ENCODE measurements around the gene UNC93B1. TPM values are rescaled to one million over a fixed set of nuclear protein-coding genes. Genes with fewer than 3 reads are reported as not detected.

UNC93B1 gene
- total RNA-seq, 1 experiment from 2014 or later = 75.5 TPM

- POLR2A ChIA-PET (ENCODE audit: unreplicated experiment) = no interaction called here
- Histone ChIP-seq H3K9me2 (ENCODE audit: insufficient read depth) (no peaks in the 10 kb centered on the region), H3K4me1 (replicated peaks; ENCODE audit: insufficient read depth) (peaks cover 48% of the 10 kb centered on the region), H3K36me3 (ENCODE audit: low read depth) (no peaks in the 10 kb centered on the region), H3K4me3 (no peak overlapping the region), H3F3A (ENCODE audit: insufficient read depth, low read depth) (peaks cover 52% of the 10 kb centered on the region), H3K27me3 (ENCODE audit: insufficient read depth, low read depth) (no peaks in the 10 kb centered on the region), H4K20me1 (ENCODE audit: insufficient read depth) (no peaks in the 10 kb centered on the region), H2AFZ (no peak overlapping the region), H3K27ac (no peak overlapping the region), H3K79me2 (ENCODE audit: low read depth) (peaks cover 18% of the 10 kb centered on the region; the same call in 1 of the 2 replicates), H3K9me3 (ENCODE audit: insufficient read depth, low read depth) (no peaks in the 10 kb centered on the region), H3K4me2 (no peak overlapping the region)
- intact Hi-C loops (cut with micrococcal nuclease; ENCODE audit: unreplicated experiment) = no loop called here
- no peak for DNase-seq
- CTCF ChIA-PET = no interaction called here
- TF ChIP-seq EZH2 (IDR thresholded peaks at IDR 0.05; ENCODE audit: low read depth) = no peak
- BruUV-seq (replicated peaks) = no TSS peak
Observed at GRCh38 chr11:68007498-68008380, 3.8 kb upstream of the UNC93B1 start.

- H3K4me1 ChIP-seq (replicated peaks; ENCODE audit: insufficient read depth) = peaks cover 38% of the 10 kb centered on the region
- TF ChIP-seq EZH2 (IDR thresholded peaks at IDR 0.05; ENCODE audit: low read depth) = no peak
- no peak for TF ChIP-seq CTCF (conservative IDR thresholded peaks at IDR 0.05)
- POLR2A ChIA-PET (ENCODE audit: unreplicated experiment) = interaction anchor here (0.6 kb wide), 1 partner anchor 1925 kb away, joined by 5 read pairs; no protein-coding TSS in a partner anchor
- H3K9me2 ChIP-seq (ENCODE audit: insufficient read depth) = no peaks in the 10 kb centered on the region
- no peaks in the 10 kb centered on the region for H3K36me3 ChIP-seq (ENCODE audit: low read depth)
- no peak overlapping the region for H3K4me2 ChIP-seq
- H3K79me2 ChIP-seq (ENCODE audit: low read depth) = peaks cover 7% of the 10 kb centered on the region; the same call in 1 of the 2 replicates
- H4K20me1 ChIP-seq (ENCODE audit: insufficient read depth) = no peaks in the 10 kb centered on the region
- H3F3A ChIP-seq (ENCODE audit: insufficient read depth, low read depth) = peaks cover 53% of the 10 kb centered on the region
- H3K27ac ChIP-seq = no peak overlapping the region
- no peak for DNase-seq
- intact Hi-C loops (cut with micrococcal nuclease; ENCODE audit: unreplicated experiment) = no loop called here
- H2AFZ ChIP-seq = no peak overlapping the region
- BruUV-seq (replicated peaks) = no TSS peak
- no peaks in the 10 kb centered on the region for H3K27me3 ChIP-seq (ENCODE audit: insufficient read depth, low read depth)
- no peaks in the 10 kb centered on the region for H3K9me3 ChIP-seq (ENCODE audit: insufficient read depth, low read depth)
- no peak overlapping the region for H3K4me3 ChIP-seq
- CTCF ChIA-PET = no interaction called here
Observed at GRCh38 chr11:68006606-68007166, 2.8 kb upstream of the UNC93B1 start.

GRCh38 chr11:68004551-68005335, 846 bp upstream of the UNC93B1 start:
- BruUV-seq (replicated peaks) = no TSS peak
- Histone ChIP-seq H3K9me3 (ENCODE audit: insufficient read depth, low read depth) (no peaks in the 10 kb centered on the region), H4K20me1 (ENCODE audit: insufficient read depth) (no peaks in the 10 kb centered on the region), H3K36me3 (ENCODE audit: low read depth) (no peaks in the 10 kb centered on the region), H3K4me3 (peak overlapping the region; percentile 68; the same call in 1 of the 2 replicates), H3K4me1 (replicated peaks; ENCODE audit: insufficient read depth) (peaks cover 20% of the 10 kb centered on the region), H3K4me2 (peak overlapping the region; percentile 87), H3K79me2 (ENCODE audit: low read depth) (no peaks in the 10 kb centered on the region), H3K27me3 (ENCODE audit: insufficient read depth, low read depth) (no peaks in the 10 kb centered on the region), H3F3A (ENCODE audit: insufficient read depth, low read depth) (peaks cover 47% of the 10 kb centered on the region), H2AFZ (peak overlapping the region; percentile 78; the same call in 1 of the 2 replicates), H3K27ac (no peak overlapping the region), H3K9me2 (ENCODE audit: insufficient read depth) (no peaks in the 10 kb centered on the region)
- POLR2A ChIA-PET (ENCODE audit: unreplicated experiment) = no interaction called here
- CTCF ChIA-PET = no interaction called here
- intact Hi-C loops (cut with micrococcal nuclease; ENCODE audit: unreplicated experiment) = loop anchor here (1.0 kb wide), 1 partner anchor 12 kb away; no protein-coding TSS in a partner anchor
- TF ChIP-seq EZH2 (IDR thresholded peaks at IDR 0.05; ENCODE audit: low read depth) (no peak), CTCF (conservative IDR thresholded peaks at IDR 0.05) (no peak)
- no peak for DNase-seq

All from PC-9 (cell line).